Tibial nerve (tissue), 4 donors: ENCODE results near the gene RINL.

ENCODE experiments used
- CTCF ChIP-seq, 5 experiments: fragments of 200-600 bp in 3 of 5; fragments of 450-650 bp in 2 of 5; sonication (generic) in 3 of 5; IDR thresholded peaks; one replicate each; pipeline ENCODE4 v1.5.1; 2016 to 2019; ENCODE audit warnings: antibody characterized with exemption in 5 of 5, mild to moderate bottlenecking in 3 of 5, moderate library complexity in 2 of 5
- EP300 ChIP-seq, 2 donors: sonication (generic); formaldehyde crosslinking; IDR thresholded peaks; one replicate each; pipeline ENCODE4 v1.6.1; 2017; ENCODE audit warnings: antibody characterized with exemption in 2 of 2, mild to moderate bottlenecking in 1 of 2
- POLR2A ChIP-seq, 2 donors: fragments of 450-650 bp; IDR thresholded peaks; one replicate each; pipeline ENCODE4 v1.6.1; 2017; ENCODE audit warnings: antibody characterized with exemption in 2 of 2, mild to moderate bottlenecking in 2 of 2, moderate library complexity in 2 of 2

GRCh38 chr19:38877781-38878574, at the start of gene RINL:
- no peak for TF ChIP-seq CTCF (IDR thresholded peaks at IDR 0.05)
- no peak for TF ChIP-seq EP300 (IDR thresholded peaks at IDR 0.05)
- no peak for TF ChIP-seq POLR2A (IDR thresholded peaks at IDR 0.05)
